ENCODE data around the gene DRD2. TPM values are rescaled to one million over a fixed set of nuclear protein-coding genes. Genes with fewer than 3 reads are reported as not detected.

The DRD2 gene
- total and polyA plus RNA-seq, 3 donors from 2014 or later, result 0.74 to 2.6 (median 2.5) TPM

DNA sequence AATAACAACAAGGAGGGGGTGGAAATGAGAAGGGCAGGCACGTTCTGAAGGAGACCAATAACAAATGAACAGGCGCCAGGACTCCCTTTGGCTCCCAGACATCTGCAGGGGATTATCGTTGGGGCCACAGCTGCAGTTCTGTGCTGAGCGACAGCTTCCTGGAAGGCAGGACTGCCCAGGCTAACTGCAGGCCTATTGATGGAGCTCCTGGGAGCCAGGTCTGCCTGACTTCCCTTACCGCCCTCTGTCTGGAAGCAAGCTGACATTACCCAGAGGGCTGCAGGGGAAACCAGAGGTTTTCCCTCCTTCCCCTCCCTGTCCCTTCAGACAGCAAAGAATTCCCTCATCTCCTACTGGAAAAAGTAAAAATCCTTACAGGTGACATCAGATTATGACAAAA is 5.0 kb downstream of the DRD2 start:
- Histone ChIP-seq H3K9me3 (no peaks in the 10 kb centered on the region), H3K4me3 (no peak overlapping the region), H3K36me3 (ENCODE audit: low read depth, missing control alignments) (no peaks in the 10 kb centered on the region), H3K27me3 (no peaks in the 10 kb centered on the region), H3K27ac (no peak overlapping the region), H3K4me1 (no peaks in the 10 kb centered on the region)
- TF ChIP-seq, protein P1, sequence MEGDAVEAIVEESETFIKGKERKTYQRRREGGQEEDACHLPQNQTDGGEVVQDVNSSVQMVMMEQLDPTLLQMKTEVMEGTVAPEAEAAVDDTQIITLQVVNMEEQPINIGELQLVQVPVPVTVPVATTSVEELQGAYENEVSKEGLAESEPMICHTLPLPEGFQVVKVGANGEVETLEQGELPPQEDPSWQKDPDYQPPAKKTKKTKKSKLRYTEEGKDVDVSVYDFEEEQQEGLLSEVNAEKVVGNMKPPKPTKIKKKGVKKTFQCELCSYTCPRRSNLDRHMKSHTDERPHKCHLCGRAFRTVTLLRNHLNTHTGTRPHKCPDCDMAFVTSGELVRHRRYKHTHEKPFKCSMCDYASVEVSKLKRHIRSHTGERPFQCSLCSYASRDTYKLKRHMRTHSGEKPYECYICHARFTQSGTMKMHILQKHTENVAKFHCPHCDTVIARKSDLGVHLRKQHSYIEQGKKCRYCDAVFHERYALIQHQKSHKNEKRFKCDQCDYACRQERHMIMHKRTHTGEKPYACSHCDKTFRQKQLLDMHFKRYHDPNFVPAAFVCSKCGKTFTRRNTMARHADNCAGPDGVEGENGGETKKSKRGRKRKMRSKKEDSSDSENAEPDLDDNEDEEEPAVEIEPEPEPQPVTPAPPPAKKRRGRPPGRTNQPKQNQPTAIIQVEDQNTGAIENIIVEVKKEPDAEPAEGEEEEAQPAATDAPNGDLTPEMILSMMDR (IDR thresholded peaks at IDR 0.05), result no peak
- TF ChIP-seq POLR2A (IDR thresholded peaks at IDR 0.05), result no peak
- WGBS, 2 donors, result 56 to 75% methylated on average over 5 of the region's 5 CpGs
- DNase-seq, result no peak
- intact Hi-C loops (cut with DNase I; ENCODE audit: low total_unique reads), result no loop called here

DNA sequence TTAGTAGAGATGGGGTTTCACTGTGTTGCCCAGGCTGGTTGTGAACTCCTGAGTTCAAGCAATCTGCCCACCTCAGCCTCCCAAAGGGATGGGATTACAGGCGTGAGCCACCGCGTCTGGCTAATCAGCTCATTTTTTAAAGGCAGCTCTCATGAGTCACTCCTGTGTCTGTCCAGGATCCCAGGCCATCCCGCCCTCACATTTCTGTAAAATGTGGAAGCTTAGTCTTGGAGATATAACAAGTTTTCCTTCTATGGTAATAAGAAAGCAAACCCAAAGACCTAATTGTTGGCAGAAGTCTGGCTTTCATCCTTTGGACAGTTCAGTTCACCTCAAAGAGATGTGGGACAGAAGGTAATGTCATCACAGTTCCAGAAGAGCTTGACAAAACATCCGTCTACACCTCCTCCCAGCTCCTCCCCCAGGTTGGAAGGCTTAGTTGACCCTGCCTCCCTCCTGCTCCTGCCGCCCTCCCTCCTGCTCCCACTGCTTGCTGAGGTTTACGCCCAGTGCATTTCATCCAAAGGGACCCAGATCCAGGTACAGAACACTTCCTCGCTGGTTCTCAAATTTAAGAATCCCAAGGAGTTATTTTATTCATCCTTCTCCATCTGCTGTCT is 6.4 kb downstream of the DRD2 start:
- Histone ChIP-seq H3K4me3 (no peak overlapping the region), H3K36me3 (ENCODE audit: low read depth, missing control alignments) (no peaks in the 10 kb centered on the region), H3K27ac (no peak overlapping the region), H3K9me3 (no peaks in the 10 kb centered on the region), H3K4me1 (no peaks in the 10 kb centered on the region), H3K27me3 (no peaks in the 10 kb centered on the region)
- intact Hi-C loops (cut with DNase I; ENCODE audit: low total_unique reads), result no loop called here
- 75% methylated on average over 8 of the region's 8 CpGs for WGBS, 2 donors
- no peak for DNase-seq
- no peak for TF ChIP-seq POLR2A (IDR thresholded peaks at IDR 0.05)
- TF ChIP-seq, protein P1 (IDR thresholded peaks at IDR 0.05), result no peak

DNA sequence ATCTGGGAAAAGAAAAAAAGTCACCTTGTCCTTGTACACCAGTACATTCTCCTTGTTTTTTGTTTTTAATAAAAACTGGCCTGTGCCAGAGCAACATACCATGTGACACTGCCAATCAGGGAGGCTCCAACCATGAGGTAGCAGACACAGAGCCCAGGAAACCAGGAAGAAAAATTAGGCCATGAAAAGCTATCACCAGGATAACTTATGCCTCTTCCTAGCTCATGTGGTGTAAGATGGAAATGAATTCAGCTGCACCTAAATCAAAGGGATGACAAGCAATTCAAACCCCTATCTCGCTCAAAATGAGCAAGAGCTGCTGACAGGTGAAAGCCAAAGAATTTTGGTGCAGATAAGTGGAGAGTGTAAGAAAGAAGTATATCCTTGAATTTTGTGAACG is 7.7 kb downstream of the DRD2 start:
- no peaks in the 10 kb centered on the region for H3K4me1 ChIP-seq
- intact Hi-C loops (cut with DNase I; ENCODE audit: low total_unique reads), result no loop called here
- no peak overlapping the region for H3K4me3 ChIP-seq
- H3K9me3 ChIP-seq, result no peaks in the 10 kb centered on the region
- 60 to 63% methylated on average over 2 of the region's 2 CpGs for WGBS, 2 donors
- no peak for DNase-seq
- no peaks in the 10 kb centered on the region for H3K27me3 ChIP-seq
- no peak overlapping the region for H3K27ac ChIP-seq
- TF ChIP-seq POLR2A (IDR thresholded peaks at IDR 0.05), result no peak
- TF ChIP-seq, protein P1 (IDR thresholded peaks at IDR 0.05), result no peak
- H3K36me3 ChIP-seq (ENCODE audit: low read depth, missing control alignments), result no peaks in the 10 kb centered on the region

DNA sequence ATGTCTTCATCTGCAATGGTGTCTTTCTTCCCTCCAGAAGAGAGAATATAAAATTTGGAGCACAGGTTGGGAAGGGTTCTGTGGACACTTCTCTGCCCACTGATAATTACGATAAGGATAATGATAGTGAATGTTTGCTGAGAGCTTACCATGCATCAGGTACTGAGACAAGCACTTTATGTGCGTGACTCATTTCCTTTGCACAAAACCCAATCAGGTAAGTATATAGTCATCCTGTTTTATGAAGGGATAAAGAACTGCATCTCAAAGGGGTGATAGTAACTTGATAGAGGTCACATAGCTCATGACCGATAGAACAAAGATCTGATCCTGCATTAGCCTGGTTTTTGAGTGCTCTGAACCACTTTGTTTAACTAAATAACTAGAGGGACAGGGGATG is 9.4 kb downstream of the DRD2 start:
- no peak for TF ChIP-seq POLR2A (IDR thresholded peaks at IDR 0.05)
- TF ChIP-seq, protein P1 (IDR thresholded peaks at IDR 0.05), result no peak
- H3K36me3 ChIP-seq (ENCODE audit: low read depth, missing control alignments), result no peaks in the 10 kb centered on the region
- no peak for DNase-seq
- 93 to 99% methylated on average over 3 of the region's 3 CpGs for WGBS, 2 donors
- intact Hi-C loops (cut with DNase I; ENCODE audit: low total_unique reads), result no loop called here
- no peaks in the 10 kb centered on the region for H3K9me3 ChIP-seq
- no peaks in the 10 kb centered on the region for H3K27me3 ChIP-seq
- no peaks in the 10 kb centered on the region for H3K4me1 ChIP-seq
- no peak overlapping the region for H3K4me3 ChIP-seq
- H3K27ac ChIP-seq, result no peak overlapping the region

DNA sequence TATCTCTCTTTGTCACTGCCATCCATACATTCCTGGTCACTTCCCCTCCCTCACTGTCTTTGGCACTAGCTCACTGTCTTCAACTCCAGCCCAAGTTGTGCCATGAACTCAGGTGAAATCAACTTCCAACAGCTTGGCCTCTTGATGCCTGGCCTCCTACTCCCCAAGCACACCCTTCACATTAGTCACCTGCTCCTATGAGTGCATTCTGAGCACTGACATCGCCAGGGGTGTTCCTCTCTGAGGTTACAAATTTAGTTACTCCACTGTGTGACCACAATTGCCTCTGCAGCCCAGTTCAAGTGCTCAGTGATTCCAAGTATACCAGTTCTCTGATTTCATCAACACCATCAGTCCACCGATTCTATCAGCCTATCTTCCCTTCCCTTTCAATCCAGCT is 10.8 kb downstream of the DRD2 start:
- 93 to 97% methylated on average over 2 of the region's 2 CpGs for WGBS, 2 donors
- H3K27me3 ChIP-seq, result no peaks in the 10 kb centered on the region
- no peaks in the 10 kb centered on the region for H3K9me3 ChIP-seq
- no peaks in the 10 kb centered on the region for H3K36me3 ChIP-seq (ENCODE audit: low read depth, missing control alignments)
- no peak overlapping the region for H3K27ac ChIP-seq
- intact Hi-C loops (cut with DNase I; ENCODE audit: low total_unique reads), result no loop called here
- no peaks in the 10 kb centered on the region for H3K4me1 ChIP-seq
- TF ChIP-seq, protein P1 (IDR thresholded peaks at IDR 0.05), result no peak
- TF ChIP-seq POLR2A (IDR thresholded peaks at IDR 0.05), result no peak
- no peak for DNase-seq
- H3K4me3 ChIP-seq, result no peak overlapping the region

Data from testis (tissue), 3 donors.